Measurements from ENCODE around the gene ARHGDIA.
A peak's percentile ranks its signal among the peaks of the same experiment; 100 is the strongest.

The ARHGDIA gene

GRCh38 chr17:81833921-81834830 lies 37.0 kb downstream of the ARHGDIA start:
- H3K27ac ChIP-seq, result peak overlapping the region; percentile 98
- TF ChIP-seq CTCF (conservative IDR thresholded peaks at IDR 0.05), result no peak

GRCh38 chr17:81833160-81833920 lies 37.8 kb downstream of the ARHGDIA start, which contains the start of gene MCRIP1:
Gene MCRIP1 (minus strand): TSS chr17:81833291. CDS start chr17:81824506, 8,785 bp downstream.
- peak within 1 kb of the TSS; percentile 98 for H3K27ac ChIP-seq
- TF ChIP-seq CTCF (conservative IDR thresholded peaks at IDR 0.05), result no peak

- peak overlapping the region; percentile 98 for H3K27ac ChIP-seq
- TF ChIP-seq CTCF (conservative IDR thresholded peaks at IDR 0.05), result no peak
Observed at GRCh38 chr17:81832608-81833159, 38.5 kb downstream of the ARHGDIA start.

- H3K27ac ChIP-seq, result peak overlapping the region; percentile 98
- no peak for TF ChIP-seq CTCF (conservative IDR thresholded peaks at IDR 0.05)
Observed at GRCh38 chr17:81831957-81832607, 39.1 kb downstream of the ARHGDIA start.

GRCh38 chr17:81831563-81831956 lies 39.6 kb downstream of the ARHGDIA start:
- peak overlapping the region; percentile 98 for H3K27ac ChIP-seq
- no peak for TF ChIP-seq CTCF (conservative IDR thresholded peaks at IDR 0.05)

GRCh38 chr17:81829858-81830257 lies 41.3 kb downstream of the ARHGDIA start:
- TF ChIP-seq CTCF (conservative IDR thresholded peaks at IDR 0.05), result no peak
- no peak overlapping the region for H3K27ac ChIP-seq

Data from VCaP (cell line).